A549 (cell line): ENCODE measurements around the gene LIMK2.

Experiments
- EP300 ChIP-seq, 2 experiments: fragments of >200 bp; sonication (Bioruptor Twin); formaldehyde crosslinking; IDR thresholded peaks; 2 replicates in 1 of 2; 3 replicates in 1 of 2; pipeline ENCODE4 v1.6.1; 2016 to 2017
- RNF2 ChIP-seq: fragments of 200-600 bp; sonication (generic); IDR thresholded peaks from 2 replicates; pipeline ENCODE4 v1.6.1; 2016; ENCODE audit warnings: low read depth, mild to moderate bottlenecking, antibody characterized with exemption, moderate library complexity, borderline replicate concordance

GRCh38 chr22:31281733-31282132 is 69.6 kb downstream of the LIMK2 start:
- TF ChIP-seq RNF2 (no peak), EP300 (IDR thresholded peaks at IDR 0.05) (no peak)
